Superior temporal gyrus (tissue), 1 donor: ENCODE results near the gene SYT5.
"Not testable (repeated sequence)": the region's sequence is repeated elsewhere in the genome, so short reads cannot be mapped to it uniquely, and the experiment has no call there.

Source experiments
- DNase-seq: peaks from one replicate; pipeline ENCODE4 v3.0.0-alpha.2; 2016; ENCODE audit errors: extremely low spot score

SYT5 gene

DNA sequence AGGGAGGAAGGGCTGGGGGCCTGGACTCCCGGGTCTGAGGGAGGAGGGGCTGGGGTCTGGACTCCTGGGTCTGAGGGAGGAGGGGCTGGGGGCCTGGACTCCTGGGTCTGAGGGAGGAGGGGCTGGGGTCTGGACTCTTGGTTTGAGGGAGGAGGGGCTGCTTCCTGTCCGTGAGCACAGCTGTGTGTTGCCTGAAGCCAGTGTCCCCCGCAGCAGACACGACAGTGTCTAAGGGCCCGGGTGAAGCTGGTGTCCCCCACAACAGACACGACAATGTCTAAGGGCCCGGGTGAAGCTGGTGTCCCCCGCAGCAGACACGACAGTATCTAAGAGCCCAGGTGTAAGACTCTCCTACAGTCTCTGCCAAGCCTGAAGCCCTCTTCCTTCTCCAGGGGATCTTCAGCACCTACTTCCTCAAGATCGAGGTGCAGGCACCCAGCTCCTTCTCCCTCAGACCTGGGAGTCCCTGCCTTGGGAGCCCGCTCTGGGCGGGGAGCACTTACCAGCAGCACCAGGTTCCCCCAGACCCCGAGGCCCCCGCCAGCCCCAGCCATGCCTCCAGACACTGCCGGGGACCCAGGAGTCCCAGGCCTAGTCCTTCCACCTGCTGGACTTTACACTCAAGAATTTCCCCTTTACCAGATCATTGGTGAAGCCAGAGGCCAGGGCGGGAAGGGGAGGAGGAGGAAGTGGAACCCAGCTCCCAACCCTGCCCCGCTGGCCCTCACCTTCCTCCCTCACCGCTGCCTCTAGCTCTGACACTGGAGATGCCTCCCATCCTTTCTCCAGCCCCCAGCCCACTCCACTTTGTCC is 29.0 kb upstream of the SYT5 start, which contains the start of gene PTPRH:
TSS of gene PTPRH (minus strand) at position 622 of the 813 bp plus-strand sequence. CDS start at position 554, 68 bp downstream.
- no peak for DNase-seq

DNA sequence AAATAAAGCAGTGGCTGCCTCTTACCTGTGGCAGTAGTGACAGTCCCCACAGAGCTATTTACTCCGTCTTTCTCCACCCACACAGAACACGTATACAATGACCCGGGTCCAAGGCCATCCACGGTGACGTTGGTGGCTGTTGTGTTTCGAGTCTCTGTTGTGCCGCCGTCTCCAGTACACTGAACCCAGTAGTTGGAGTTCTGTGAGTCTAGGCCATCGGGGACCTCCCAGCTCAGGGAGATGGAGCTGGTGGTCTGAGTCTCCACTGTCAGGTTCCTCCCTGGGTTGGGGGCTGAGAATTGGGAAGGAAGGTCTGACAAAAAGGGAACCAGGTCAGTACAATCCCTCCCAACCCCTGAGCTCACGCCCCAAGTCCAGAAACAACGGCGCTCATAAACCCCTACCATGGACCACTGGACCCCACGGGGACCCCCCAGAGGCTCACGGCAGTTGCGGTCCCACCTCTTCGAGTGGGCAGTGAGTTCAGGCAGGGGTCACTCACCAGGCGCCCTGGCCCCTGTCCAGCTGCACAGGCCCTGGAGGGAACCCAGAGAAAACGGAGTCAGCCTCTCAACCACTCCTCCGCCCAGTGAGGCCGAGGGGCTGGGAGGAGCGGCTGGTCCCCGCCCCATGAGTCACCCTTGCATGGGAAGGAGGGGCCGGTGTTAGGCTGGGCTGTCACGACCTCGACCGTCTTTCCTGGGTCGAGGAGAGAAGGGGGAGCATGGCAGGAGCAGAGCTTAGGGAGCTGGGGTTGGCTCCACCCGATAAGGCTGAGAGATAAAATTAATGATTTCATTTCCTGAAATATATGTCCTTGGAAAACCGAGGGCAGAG is 26.8 kb upstream of the SYT5 start:
- peak; percentile 29 for DNase-seq

DNA sequence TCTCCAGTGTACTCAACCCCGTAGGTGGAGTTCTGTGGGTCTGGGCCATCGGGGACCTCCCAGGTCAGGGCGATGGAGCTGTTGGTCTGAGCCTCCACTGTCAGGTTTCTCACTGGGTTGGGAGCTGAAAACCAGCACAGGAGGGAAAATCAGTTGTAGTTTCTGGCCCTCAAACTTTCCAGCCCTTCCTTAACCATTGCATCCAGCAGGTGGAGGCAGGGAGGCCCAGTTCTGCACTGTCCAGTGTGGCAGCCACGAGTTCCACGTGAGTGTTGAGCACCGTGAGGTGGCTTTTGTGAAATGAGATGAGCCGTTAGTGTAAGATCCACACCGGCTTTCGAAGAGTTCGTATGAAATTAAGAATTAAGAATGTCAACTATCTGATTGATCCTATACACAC is 22.1 kb upstream of the SYT5 start:
- DNase-seq = not testable (repeated sequence)

DNA sequence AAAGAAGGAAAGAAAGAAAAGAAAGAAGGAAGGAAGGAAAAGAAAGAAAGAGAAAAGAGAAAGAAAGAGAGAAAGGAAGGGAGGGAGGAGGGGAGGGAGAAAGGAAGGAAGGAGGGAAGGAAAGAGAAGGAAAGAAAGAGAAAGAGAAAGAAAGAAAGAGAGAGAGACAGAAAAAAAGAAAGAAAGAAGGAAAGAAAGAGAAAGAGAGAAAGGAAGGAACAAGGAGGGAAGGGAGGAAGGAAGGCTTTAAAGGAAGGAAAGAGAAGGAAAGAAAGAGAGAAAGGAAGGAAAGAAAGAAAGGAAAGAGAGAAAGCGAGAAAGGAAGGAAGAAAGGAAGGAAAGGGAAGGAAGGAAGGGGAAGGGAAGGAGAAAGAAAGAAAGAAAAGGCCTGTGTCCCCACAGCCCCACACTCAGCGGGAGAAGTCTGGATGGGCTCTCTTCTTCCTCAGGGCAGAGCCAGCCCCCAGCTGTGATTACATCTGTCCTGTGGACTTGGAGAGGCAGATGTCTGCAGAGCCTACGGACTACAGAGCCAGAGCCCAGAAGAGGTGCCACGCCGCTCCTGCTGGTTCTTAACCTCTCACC is 19.6 kb upstream of the SYT5 start:
- DNase-seq = no peak

DNA sequence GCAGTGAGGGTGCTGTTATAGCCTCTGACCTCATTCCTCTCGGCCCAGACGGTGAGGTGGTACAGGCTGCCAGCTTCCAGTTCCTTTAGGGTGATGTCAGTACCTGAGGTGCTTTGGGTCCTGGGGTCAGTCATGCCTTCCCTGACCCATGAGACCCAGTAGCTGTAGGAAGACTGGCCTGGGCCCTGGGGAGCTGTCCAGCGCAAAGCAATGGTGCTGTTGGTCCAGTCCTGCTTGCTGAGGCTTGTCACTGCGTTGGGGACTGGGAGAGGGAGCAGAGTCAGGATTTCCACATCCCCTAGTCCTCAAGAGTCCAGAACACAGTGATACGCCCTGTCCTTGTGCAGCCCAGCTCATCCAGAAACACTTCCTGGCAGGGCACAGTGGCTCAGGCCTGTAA is 18.6 kb upstream of the SYT5 start:
- DNase-seq = no peak

- peak; percentile 35 for DNase-seq
Measured at GRCh38 chr19:55197528-55197927, 17.4 kb upstream of the SYT5 start.

DNA sequence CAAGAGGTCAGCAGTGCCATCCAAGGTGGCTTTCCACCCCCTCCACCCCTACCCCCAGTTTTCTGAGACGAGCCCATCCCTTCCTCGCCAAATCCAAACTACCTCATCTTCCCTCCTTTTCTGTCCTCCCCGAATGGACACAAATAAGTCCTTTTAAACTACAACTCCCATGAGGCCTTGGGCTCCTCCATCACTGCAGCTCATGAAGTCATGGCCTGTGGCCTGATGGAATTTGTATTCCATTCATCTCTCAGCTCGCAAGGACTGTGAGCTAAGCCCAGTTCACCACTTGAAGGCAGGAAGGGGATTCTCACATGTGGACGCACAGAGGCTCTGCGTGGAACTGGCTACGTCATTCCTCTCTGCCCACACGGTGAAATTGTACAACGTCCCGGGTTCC is 16.7 kb upstream of the SYT5 start:
- DNase-seq = no peak

GRCh38 chr19:55193481-55193880 is 13.4 kb upstream of the SYT5 start:
- peak; percentile 60 for DNase-seq

GRCh38 chr19:55189403-55189835 is 9.3 kb upstream of the SYT5 start:
- peak; percentile 69 for DNase-seq

GRCh38 chr19:55188625-55189024 is 8.5 kb upstream of the SYT5 start:
- no peak for DNase-seq

- no peak for DNase-seq
Measured at GRCh38 chr19:55186080-55186479, 6.0 kb upstream of the SYT5 start.

- no peak for DNase-seq
Measured at GRCh38 chr19:55181740-55182139, 1.7 kb upstream of the SYT5 start.

DNA sequence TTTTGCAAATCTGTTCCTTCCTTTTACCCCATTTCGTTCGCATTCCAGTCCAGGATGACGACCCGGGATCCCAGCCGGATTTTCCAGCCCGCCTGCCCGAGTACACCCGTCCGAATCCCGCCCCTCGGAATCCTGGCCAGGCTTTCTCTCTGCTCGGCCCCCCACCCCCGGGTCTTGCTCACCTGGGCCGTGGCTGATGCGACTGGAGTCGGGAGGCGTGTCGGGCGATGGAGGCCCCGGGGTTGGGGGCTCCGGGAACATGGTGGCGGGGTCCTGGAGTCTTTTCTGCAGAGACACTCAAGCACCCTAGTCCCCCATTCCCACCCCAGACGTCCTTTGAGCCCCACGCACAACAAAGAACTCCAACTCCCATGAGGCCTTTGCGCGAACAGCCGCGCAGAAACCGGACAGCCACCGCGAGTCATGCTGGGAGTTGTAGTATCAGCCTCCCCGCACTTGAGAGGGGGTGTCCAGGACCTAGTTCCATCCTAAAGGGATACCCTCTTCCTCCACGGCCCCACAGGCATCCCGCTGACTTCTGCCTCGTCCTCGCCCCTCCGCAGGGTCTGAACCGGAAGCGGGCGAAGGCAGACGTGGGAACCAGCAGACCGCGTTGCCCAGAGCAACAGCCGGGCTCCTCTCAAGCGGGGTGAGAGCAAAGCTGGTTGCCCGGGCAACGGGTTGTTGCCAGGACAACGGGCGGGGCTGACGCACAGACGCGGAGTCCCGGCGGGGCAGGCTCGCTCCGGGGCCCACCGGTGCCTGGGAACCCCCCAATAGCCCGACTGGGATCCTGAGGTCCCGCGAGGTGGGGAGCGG is 1.1 kb downstream of the SYT5 start:
- peak; percentile 83 for DNase-seq

DNA sequence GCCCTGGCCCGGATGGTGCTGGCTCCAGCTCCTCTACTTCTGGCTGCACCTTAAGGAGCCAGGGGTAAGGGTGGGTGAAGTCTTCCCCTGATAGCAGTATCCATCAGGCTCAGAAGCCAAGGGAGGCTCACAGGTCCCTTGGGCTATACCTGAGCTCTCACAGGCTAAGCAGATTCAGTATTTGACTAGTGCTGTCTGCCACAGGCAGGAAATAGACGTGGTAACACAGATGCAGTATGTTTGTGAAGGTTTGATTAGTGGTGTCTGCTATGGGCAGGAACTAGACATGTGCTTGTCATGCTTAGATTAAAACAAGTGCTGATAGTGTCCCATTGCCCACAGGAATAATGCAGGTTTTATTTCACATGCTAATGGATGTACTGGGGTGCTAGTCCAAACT is 4.0 kb downstream of the SYT5 start:
- no peak for DNase-seq

DNA sequence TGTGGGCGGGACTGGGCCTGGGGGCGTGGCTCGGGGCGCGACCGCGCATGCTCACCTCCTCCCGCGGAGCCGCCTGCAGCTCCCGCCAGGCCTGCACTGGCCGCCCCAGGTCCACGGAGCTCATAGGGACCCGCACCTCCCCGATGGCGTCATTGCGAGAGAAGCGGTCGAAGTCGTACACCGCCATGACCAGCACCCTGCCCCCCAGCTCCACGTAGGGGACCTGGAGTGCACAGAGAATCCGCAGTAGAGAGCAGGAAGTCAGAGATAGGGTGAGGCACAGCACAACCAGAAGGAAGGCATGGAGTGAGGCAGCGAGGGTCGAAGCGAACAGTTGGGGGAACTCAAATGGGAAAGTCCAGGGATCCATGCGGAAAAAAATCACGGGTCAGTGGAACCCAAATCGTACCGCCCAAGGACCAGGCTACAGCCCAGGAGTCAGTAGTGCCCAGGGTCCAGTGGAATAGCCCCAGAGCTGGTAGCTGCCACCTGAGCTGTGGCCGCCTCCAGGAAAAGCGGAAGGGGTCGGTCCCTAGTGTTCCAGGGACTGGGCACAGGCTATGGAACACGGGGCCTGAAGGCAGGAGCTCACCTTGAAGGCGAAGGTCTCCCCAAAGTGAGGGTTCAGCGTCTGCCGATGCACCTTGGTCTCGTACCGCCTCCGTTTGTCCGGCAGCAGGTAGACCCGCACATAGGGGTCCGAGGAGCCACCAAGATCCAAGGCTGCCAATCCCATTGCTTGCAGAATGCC is 4.8 kb downstream of the SYT5 start:
- DNase-seq = no peak

GRCh38 chr19:55174425-55175116 is 5.5 kb downstream of the SYT5 start:
- no peak for DNase-seq

GRCh38 chr19:55173714-55174409 is 6.2 kb downstream of the SYT5 start:
- no peak for DNase-seq

DNA sequence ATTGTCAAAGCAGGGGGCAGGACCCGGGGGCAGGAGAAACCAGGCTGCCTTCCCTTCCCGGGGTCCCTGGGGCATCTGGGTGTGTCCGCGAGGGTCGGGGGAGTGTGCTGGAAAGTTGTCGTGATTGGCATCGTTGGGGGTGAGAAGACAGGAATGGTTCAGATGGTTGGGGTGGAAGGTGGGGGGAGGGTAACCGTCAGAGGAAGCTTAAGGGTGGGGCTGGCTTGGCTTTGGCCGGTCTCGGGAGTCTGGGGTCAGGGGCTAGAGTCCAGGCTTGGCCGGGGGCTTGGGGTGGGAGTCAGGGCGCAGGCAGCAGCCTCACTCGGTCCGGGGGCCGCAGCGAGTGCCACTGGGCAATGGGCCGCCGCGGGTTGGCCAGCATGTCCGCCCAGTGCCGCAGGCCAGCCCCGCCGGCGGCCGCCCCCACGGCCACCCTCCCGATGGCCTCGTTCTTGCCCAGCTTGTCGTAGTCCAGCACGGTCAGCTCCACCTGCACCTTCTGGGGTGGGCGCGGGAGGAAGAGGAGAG is 6.8 kb downstream of the SYT5 start:
- no peak for DNase-seq

- DNase-seq = no peak
Measured at GRCh38 chr19:55172741-55173140, 7.3 kb downstream of the SYT5 start.
